Right cardiac atrium (tissue), 5 donors: ENCODE data around the gene EMC7. TPM values are rescaled to one million over a fixed set of nuclear protein-coding genes. Genes with fewer than 3 reads are reported as not detected.
"Not testable (repeated sequence)": the region's sequence is repeated elsewhere in the genome, so short reads cannot be mapped to it uniquely, and the experiment has no call there.

Experiments
- ATAC-seq, 2 donors: fragments of 200-7000 bp; cut with Tn5 transposase; one replicate each; pipeline versions ENCODE4 v1.8.0 to v1.9.1; 2020; ENCODE audit warnings: moderate library complexity in 2 of 2, mild to moderate bottlenecking in 1 of 2
- DNase-seq, 3 donors: peaks; one replicate each; pipeline ENCODE4 v3.0.0-alpha.2; 2020
- H3K27ac ChIP-seq: one replicate; pipeline ENCODE4 v1.5.1; 2013; ENCODE audit warnings: mild to moderate bottlenecking, low read length, control low read depth, moderate library complexity
- H3K27me3 ChIP-seq: one replicate; pipeline ENCODE4 v1.6.1; 2013; ENCODE audit not compliant: control insufficient read depth, insufficient read depth
- H3K4me1 ChIP-seq: one replicate; pipeline ENCODE4 v1.6.1; 2013; ENCODE audit warnings: low read length; ENCODE audit not compliant: control insufficient read depth, insufficient read depth
- H3K4me3 ChIP-seq: one replicate; pipeline ENCODE4 v1.5.1; 2013; ENCODE audit warnings: low read length, control low read depth
- H3K9me3 ChIP-seq: one replicate; pipeline ENCODE4 v1.6.1; 2013; ENCODE audit warnings: low read length; ENCODE audit not compliant: control insufficient read depth
- WGBS: extraction: QIAGEN DNeasy Blood & Tissue Kit; methylation state at CpG from one replicate; pipeline ENCODE4 v1.1.7; 2013; 5-methylcytosine and 5-hydroxymethylcytosine counted together
- intact Hi-C, 4 donors: fragments of 100-400 bp; cut with DNase I; formaldehyde crosslinking; loops; one replicate each; pipeline versions ENCODE4 v1.11.0 to v1.14.0; 2022 to 2023
- polyA plus RNA-seq: library from polyadenylated mRNA; stranded (reverse); fragments of 200-250 nt; gene quantifications from one replicate; pipeline ENCODE4 v1.2.3, GENCODE V29; 2013
- total RNA-seq, 4 donors: library from RNA; stranded (reverse); fragmentation: NEBNext Ultra II Directional; extraction: Animal tissue kit (Norgen Biotek cat#: 25700); gene quantifications; one replicate each; pipeline ENCODE4 v1.2.1, GENCODE V29; 2021
- donor health status: healthy with polysubstance abuse.
- donor health status: DM: no; HTN: yes; CAD: no.
- donor health status: DM: no; HTN: no; CAD: no.
- donor health status: DM: no; HTN: yes; CAD: no; lungs with severe emphysema.
- donor health status: DM: yes; HTN: yes; CAD: no.

Gene EMC7
- total and polyA plus RNA-seq, 5 donors: 66.0 to 109 (median 79.6) TPM

DNA sequence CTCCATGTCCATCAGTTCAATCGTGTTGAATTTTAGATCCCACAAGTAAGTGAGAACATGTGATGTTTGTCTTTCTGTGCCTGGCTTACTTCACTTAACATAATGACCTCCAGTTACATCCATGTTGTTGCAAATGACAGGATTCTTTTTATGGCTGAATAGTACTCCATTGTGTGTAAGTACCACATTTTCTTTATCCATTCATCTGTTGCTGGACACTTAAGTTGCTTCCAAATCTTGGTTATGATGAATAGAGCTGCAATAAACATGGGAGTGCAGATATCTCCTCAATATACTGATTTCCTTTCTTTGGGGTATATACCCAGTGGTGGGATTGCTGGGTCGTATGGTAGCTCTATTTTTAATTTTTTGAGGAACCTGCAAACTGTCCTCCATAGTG is 18.8 kb upstream of the EMC7 start:
- intact Hi-C loops, H3K27me3 ChIP-seq, H3K4me1 ChIP-seq, ATAC-seq, H3K27ac ChIP-seq, DNase-seq, H3K9me3 ChIP-seq, H3K4me3 ChIP-seq: not testable (repeated sequence)
- WGBS: 70% methylated on average over 2 of the region's 2 CpGs

DNA sequence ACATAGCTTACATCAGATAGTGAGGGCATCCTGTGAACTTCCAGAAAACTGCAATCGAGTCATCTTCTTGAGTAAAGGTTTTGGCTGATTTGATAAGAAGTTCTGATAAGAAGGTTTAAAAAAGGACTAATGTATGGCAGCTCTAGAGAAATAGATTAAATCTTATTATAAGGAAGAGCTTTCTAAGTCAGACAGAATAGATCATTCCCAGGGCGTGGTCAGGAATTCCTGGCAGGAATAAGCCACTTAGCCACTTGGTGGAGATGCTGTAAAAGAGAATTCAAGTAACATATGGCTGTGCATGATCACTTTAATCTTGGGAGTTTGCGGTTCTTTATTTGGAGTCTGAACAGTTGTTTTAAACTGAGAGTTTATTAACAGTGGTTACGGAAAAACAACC is 17.6 kb upstream of the EMC7 start:
- Histone ChIP-seq H3K27me3 (no peaks in the 10 kb centered on the region), H3K4me1 (no peaks in the 10 kb centered on the region), H3K9me3 (no peaks in the 10 kb centered on the region), H3K4me3 (no peak overlapping the region), H3K27ac (no peak overlapping the region)
- intact Hi-C loops: no loop called here
- no peak for ATAC-seq
- WGBS: 75% methylated on average over 4 of the region's 4 CpGs
- DNase-seq: no peak

GRCh38 chr15:34116620-34117019 is 15.0 kb upstream of the EMC7 start:
- intact Hi-C loops: no loop called here
- H3K4me1 ChIP-seq: no peaks in the 10 kb centered on the region
- H3K27me3 ChIP-seq: no peaks in the 10 kb centered on the region

DNA sequence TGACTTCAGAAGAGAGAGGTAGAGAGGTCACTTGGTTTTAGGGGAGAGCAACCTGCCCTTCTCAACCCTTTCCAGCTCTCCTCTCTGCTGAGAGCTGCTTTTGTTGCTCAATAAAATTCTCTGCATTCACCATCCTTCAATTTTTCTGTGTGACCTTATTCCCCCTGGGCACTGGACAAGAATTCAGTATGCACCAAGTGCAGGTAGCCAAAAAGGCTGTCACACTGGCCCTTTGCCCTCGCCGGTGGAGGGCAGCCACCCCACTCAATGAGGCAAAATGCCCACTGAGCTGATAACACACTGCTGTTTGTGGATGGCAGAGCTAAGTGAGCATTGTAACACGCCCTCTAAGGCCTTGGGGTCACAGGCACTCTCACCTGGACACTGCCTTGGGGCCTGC is 13.1 kb upstream of the EMC7 start:
- H3K27me3 ChIP-seq: no peaks in the 10 kb centered on the region
- intact Hi-C loops: no loop called here
- H3K4me3 ChIP-seq: no peak overlapping the region
- no peaks in the 10 kb centered on the region for H3K9me3 ChIP-seq
- H3K27ac ChIP-seq: no peak overlapping the region
- H3K4me1 ChIP-seq: no peaks in the 10 kb centered on the region
- 86% methylated on average over 3 of the region's 3 CpGs for WGBS
- no peak for DNase-seq
- ATAC-seq: no peak

More at GRCh38 chr15:34116620-34117019, 15.0 kb upstream of the EMC7 start:
- no peak overlapping the region for H3K4me3 ChIP-seq
- H3K27ac ChIP-seq: no peak overlapping the region
- H3K9me3 ChIP-seq: no peaks in the 10 kb centered on the region
- DNase-seq (no peak), ATAC-seq (no peak)
- WGBS: 81% methylated on average over 2 of the region's 2 CpGs

GRCh38 chr15:34114215-34114614 is 12.6 kb upstream of the EMC7 start:
- Histone ChIP-seq H3K4me1 (no peaks in the 10 kb centered on the region), H3K27ac (no peak overlapping the region), H3K27me3 (no peaks in the 10 kb centered on the region), H3K4me3 (no peak overlapping the region), H3K9me3 (no peaks in the 10 kb centered on the region)
- ATAC-seq (no peak), DNase-seq (no peak)
- intact Hi-C loops: no loop called here
- 48% methylated on average over 2 of the region's 2 CpGs for WGBS

DNA sequence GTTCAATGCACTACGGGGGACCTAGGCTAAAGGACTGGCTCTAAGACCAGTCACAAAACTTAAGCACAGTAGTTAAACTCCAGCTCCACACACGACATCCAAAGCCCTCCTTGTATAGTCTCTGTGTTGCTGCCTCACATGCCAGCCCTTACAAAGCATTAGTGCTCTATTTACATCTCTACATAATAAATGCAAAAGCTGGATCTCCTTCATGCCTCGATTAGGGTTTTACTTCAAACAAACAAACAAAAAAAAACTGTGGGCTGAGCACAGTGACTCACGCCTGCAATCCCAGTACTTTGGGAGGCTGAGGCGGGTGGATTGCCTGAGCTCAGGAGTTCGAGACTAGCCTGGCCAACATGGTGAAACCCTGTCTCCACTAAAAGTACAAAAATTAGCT is 9.8 kb upstream of the EMC7 start:
- WGBS: 74% methylated on average over 6 of the region's 6 CpGs
- Histone ChIP-seq H3K9me3 (no peaks in the 10 kb centered on the region), H3K27ac (no peak overlapping the region), H3K27me3 (no peaks in the 10 kb centered on the region), H3K4me1 (no peaks in the 10 kb centered on the region), H3K4me3 (no peak overlapping the region)
- no peak for DNase-seq
- intact Hi-C loops: no loop called here
- ATAC-seq: no peak

DNA sequence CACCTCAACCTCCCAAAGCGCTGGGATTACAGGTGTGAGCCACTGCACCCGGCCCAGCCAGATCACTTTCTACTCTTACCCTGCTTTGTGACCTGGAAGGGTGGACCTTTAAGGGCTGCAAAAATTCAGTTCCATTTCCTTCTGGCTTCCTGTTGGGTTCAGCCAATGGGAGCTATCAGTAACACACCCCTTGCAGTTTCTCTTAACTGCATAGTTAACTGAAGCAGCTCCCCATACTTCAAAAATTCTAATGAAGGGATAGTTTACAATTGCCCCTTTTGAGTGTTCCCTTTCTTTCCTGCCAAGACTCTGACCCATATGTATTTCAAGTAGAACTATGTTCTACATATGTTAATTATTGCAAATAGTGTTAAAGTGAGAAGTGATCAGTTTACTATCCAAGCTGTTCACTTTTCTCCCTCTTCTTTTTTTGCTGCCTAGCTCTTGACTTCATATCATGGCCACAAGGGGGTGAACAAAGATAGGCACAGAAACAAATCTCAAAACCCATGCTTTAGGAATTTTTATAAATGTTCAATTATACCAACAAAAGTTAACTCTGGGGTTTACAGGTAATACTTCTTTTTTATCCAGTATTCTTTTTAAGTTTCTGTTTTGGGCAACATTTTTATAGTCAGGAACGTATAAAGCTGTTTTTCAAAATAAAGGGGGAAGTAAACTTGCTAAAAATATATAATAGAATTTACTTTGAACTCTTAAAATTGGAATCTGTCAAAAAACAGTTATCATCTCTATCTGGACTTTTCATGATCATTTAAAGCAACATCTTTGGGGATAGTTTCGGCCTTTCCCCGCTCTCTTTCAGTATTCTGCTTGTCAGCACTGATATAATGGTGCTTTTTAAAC is 8.4 kb upstream of the EMC7 start:
- H3K4me1 ChIP-seq: no peaks in the 10 kb centered on the region
- no peaks in the 10 kb centered on the region for H3K27me3 ChIP-seq
- no peaks in the 10 kb centered on the region for H3K9me3 ChIP-seq
- no peak for ATAC-seq
- intact Hi-C loops: no loop called here
- no peak overlapping the region for H3K4me3 ChIP-seq
- H3K27ac ChIP-seq: no peak overlapping the region
- 59% methylated on average over 5 of the region's 5 CpGs for WGBS
- DNase-seq: no peak

- ATAC-seq (no peak), DNase-seq (no peak)
- Histone ChIP-seq H3K4me3 (no peak overlapping the region), H3K4me1 (peaks cover 4% of the 10 kb centered on the region), H3K27me3 (no peaks in the 10 kb centered on the region), H3K9me3 (no peaks in the 10 kb centered on the region), H3K27ac (no peak overlapping the region)
- 85% methylated on average over 2 of the region's 2 CpGs for WGBS
- intact Hi-C loops: no loop called here
Observed at GRCh38 chr15:34107315-34107714, 5.7 kb upstream of the EMC7 start.

DNA sequence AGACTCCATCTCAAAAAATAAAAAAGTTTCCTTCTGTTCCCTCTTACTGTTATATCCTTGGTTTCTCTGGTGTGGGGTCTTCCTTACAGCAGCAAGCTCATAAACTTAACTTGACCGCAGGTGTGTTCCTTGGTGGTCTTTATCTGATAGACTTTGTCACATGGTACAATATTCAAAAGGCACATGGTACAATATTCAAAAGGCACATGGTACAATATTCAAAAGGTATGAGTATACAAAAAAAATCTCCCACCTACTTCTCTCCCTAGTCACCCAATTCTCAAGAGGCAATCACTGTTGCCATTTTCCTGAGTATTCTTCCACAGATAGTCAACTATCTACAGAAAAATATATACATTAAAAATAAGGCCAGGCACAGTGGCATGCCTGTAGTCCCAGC is 4.8 kb upstream of the EMC7 start:
- DNase-seq: no peak
- ATAC-seq: no peak
- H3K27me3 ChIP-seq: no peaks in the 10 kb centered on the region
- H3K4me3 ChIP-seq: no peak overlapping the region
- 92% methylated on average over 1 of the region's 1 CpG for WGBS
- no peak overlapping the region for H3K27ac ChIP-seq
- intact Hi-C loops: no loop called here
- H3K9me3 ChIP-seq: no peaks in the 10 kb centered on the region
- H3K4me1 ChIP-seq: peaks cover 4% of the 10 kb centered on the region

DNA sequence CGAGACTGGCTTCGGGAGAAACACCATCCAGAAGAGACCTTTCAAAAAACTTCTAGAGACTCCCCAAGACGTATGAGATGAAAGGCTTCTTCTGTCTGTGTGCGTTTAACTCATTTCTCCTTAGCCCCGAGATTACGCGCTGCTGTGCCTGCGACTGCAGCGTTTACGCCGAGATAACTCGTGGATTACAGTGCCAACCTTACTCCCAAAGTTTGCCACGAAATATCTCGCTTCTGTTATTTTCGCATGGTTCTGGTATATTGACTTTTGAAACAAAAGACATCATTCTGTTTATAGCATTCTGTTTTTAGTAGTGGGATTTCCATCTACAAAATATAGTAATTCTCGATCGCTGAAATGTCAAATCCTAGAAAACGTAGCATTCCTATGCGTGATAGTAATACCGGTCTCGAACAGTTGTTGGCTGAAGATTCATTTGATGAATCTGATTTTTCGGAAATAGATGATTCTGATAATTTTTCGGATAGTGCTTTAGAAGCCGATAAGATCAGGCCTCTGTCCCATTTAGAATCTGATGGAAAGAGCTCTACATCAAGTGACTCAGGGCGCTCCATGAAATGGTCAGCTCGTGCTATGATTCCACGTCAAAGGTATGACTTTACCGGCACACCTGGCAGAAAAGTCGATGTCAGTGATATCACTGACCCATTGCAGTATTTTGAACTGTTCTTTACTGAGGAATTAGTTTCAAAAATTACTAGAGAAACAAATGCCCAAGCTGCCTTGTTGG is 688 bp upstream of the EMC7 start:
- Histone ChIP-seq H3K9me3 (no peaks in the 10 kb centered on the region), H3K4me3 (peak overlapping the region; percentile 93), H3K27ac (peak overlapping the region; percentile 77), H3K4me1 (peaks cover 4% of the 10 kb centered on the region), H3K27me3 (no peaks in the 10 kb centered on the region)
- DNase-seq (no peak), ATAC-seq (peak; percentile 22 to 37)
- intact Hi-C loops: loop anchor here in 2 of 4 donors (5.0 kb wide), 2 partner anchors 110 to 120 kb away; partner anchors contain the start of gene KATNBL1 (in 1 of the 2)
- WGBS: 22% methylated on average over 29 of the region's 29 CpGs

DNA sequence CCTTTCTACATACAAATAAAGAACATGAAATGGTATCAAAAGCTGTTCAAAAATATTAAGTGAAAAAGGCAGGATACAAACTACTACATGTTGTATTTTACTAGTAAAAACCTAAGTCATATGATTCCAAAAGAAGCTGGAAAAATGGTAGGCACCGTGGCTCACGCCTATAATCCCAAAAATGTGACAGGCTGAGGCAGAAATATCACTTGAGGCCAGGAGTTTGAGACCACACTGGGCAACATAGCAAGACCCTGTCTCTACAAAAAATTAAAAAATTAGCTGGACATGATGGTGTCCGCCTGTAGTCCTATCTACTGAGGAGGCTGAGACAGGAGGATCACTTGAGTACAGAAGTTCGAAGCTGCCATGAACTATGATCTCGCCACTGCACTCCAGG is 1.7 kb downstream of the EMC7 start:
- Histone ChIP-seq H3K9me3 (no peaks in the 10 kb centered on the region), H3K27me3 (no peaks in the 10 kb centered on the region), H3K27ac (no peak overlapping the region), H3K4me3 (no peak overlapping the region), H3K4me1 (peaks cover 4% of the 10 kb centered on the region)
- DNase-seq: no peak
- no peak for ATAC-seq
- 96% methylated on average over 5 of the region's 5 CpGs for WGBS
- intact Hi-C loops: loop anchor here in 2 of 4 donors (5.0 kb wide), 2 partner anchors 112 to 122 kb away; partner anchors contain the start of gene KATNBL1 (in 1 of the 2)
